ENCODE results near the gene FIBCD1. TPM values are rescaled to one million over a fixed set of nuclear protein-coding genes. Genes with fewer than 3 reads are reported as not detected.

Gene FIBCD1
- total and polyA plus RNA-seq, 2 experiments from 2014 or later: 0.43 to 4.0 TPM

DNA sequence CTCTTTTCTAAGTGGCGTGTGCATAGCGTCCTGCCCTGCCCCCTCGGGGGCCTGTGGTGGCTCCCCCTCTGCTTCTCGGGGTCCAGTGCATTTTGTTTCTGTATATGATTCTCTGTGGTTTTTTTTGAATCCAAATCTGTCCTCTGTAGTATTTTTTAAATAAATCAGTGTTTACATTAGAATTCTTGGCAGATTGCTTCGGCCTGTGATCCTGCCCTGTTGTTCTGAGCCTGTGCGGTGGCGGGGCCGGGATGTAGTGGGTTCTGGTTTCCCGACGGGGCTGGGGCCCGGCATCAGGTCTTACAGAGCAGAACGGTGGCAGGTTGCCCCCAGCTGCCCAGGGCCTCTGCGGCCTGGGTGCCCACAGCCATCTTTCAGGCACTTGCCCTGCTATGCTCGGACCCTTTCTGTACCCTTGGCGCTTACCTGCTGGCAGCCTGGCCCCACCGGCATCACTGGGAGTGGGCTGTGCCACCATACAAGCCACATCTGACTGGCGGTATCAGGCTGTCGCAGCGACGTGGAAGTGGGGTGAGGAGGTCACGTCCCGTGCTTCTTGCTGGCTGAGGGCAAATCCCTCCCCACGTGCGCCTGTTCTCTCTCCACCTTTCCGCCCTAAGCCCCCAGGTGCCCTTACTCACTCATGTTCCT lies 51.4 kb downstream of the FIBCD1 start:
- H3K36me3 ChIP-seq: peaks cover 58% of the 10 kb centered on the region
- peaks cover 7% of the 10 kb centered on the region for H3K4me1 ChIP-seq (ENCODE audit: low read depth)
- no peaks in the 10 kb centered on the region for H3K9me3 ChIP-seq (ENCODE audit: low read depth)
- no peak overlapping the region for H3K4me3 ChIP-seq
- no peaks in the 10 kb centered on the region for H3K27me3 ChIP-seq
- H3K27ac ChIP-seq: no peak overlapping the region
- DNase-seq (ENCODE audit: low read depth in 1 of 2, low spot score in 1 of 2): no peak
- TF ChIP-seq, protein P1, sequence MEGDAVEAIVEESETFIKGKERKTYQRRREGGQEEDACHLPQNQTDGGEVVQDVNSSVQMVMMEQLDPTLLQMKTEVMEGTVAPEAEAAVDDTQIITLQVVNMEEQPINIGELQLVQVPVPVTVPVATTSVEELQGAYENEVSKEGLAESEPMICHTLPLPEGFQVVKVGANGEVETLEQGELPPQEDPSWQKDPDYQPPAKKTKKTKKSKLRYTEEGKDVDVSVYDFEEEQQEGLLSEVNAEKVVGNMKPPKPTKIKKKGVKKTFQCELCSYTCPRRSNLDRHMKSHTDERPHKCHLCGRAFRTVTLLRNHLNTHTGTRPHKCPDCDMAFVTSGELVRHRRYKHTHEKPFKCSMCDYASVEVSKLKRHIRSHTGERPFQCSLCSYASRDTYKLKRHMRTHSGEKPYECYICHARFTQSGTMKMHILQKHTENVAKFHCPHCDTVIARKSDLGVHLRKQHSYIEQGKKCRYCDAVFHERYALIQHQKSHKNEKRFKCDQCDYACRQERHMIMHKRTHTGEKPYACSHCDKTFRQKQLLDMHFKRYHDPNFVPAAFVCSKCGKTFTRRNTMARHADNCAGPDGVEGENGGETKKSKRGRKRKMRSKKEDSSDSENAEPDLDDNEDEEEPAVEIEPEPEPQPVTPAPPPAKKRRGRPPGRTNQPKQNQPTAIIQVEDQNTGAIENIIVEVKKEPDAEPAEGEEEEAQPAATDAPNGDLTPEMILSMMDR (IDR thresholded peaks at IDR 0.05; ENCODE audit: low read depth, low read length): no peak

DNA sequence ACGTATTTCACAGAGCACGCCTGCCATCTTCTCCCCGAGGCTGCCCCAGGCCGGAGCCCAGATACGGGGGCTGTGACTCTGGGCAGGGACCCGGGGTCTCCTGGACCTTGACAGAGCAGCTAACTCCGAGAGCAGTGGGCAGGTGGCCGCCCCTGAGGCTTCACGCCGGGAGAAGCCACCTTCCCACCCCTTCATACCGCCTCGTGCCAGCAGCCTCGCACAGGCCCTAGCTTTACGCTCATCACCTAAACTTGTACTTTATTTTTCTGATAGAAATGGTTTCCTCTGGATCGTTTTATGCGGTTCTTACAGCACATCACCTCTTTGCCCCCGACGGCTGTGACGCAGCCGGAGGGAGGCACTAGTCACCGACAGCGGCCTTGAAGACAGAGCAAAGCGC lies 52.1 kb downstream of the FIBCD1 start:
- no peak for DNase-seq (ENCODE audit: low read depth in 1 of 2, low spot score in 1 of 2)
- Histone ChIP-seq H3K27ac (no peak overlapping the region), H3K9me3 (ENCODE audit: low read depth) (no peaks in the 10 kb centered on the region), H3K4me1 (ENCODE audit: low read depth) (peaks cover 7% of the 10 kb centered on the region), H3K36me3 (peaks cover 62% of the 10 kb centered on the region), H3K27me3 (no peaks in the 10 kb centered on the region), H3K4me3 (no peak overlapping the region)
- TF ChIP-seq, protein P1 (IDR thresholded peaks at IDR 0.05; ENCODE audit: low read depth, low read length): no peak

DNA sequence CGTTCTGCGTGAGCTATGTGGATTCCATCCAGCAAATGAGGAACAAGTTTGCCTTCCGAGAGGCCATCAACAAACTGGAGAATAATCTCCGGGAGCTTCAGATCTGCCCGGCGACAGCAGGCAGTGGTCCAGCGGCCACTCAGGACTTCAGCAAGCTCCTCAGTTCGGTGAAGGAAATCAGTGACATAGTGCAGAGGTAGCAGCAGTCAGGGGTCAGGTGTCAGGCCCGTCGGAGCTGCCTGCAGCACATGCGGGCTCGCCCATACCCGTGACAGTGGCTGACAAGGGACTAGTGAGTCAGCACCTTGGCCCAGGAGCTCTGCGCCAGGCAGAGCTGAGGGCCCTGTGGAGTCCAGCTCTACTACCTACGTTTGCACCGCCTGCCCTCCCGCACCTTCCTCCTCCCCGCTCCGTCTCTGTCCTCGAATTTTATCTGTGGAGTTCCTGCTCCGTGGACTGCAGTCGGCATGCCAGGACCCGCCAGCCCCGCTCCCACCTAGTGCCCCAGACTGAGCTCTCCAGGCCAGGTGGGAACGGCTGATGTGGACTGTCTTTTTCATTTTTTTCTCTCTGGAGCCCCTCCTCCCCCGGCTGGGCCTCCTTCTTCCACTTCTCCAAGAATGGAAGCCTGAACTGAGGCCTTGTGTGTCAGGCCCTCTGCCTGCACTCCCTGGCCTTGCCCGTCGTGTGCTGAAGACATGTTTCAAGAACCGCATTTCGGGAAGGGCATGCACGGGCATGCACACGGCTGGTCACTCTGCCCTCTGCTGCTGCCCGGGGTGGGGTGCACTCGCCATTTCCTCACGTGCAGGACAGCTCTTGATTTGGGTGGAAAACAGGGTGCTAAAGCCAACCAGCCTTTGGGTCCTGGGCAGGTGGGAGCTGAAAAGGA lies 53.3 kb downstream of the FIBCD1 start:
- Histone ChIP-seq H3K4me3 (no peak overlapping the region), H3K27ac (peak overlapping the region; percentile 35), H3K27me3 (no peaks in the 10 kb centered on the region), H3K36me3 (peaks cover 69% of the 10 kb centered on the region), H3K4me1 (ENCODE audit: low read depth) (peaks cover 3% of the 10 kb centered on the region), H3K9me3 (ENCODE audit: low read depth) (no peaks in the 10 kb centered on the region)
- TF ChIP-seq, protein P1 (IDR thresholded peaks at IDR 0.05; ENCODE audit: low read depth, low read length): no peak
- DNase-seq (ENCODE audit: low read depth in 1 of 2, low spot score in 1 of 2): no peak

DNA sequence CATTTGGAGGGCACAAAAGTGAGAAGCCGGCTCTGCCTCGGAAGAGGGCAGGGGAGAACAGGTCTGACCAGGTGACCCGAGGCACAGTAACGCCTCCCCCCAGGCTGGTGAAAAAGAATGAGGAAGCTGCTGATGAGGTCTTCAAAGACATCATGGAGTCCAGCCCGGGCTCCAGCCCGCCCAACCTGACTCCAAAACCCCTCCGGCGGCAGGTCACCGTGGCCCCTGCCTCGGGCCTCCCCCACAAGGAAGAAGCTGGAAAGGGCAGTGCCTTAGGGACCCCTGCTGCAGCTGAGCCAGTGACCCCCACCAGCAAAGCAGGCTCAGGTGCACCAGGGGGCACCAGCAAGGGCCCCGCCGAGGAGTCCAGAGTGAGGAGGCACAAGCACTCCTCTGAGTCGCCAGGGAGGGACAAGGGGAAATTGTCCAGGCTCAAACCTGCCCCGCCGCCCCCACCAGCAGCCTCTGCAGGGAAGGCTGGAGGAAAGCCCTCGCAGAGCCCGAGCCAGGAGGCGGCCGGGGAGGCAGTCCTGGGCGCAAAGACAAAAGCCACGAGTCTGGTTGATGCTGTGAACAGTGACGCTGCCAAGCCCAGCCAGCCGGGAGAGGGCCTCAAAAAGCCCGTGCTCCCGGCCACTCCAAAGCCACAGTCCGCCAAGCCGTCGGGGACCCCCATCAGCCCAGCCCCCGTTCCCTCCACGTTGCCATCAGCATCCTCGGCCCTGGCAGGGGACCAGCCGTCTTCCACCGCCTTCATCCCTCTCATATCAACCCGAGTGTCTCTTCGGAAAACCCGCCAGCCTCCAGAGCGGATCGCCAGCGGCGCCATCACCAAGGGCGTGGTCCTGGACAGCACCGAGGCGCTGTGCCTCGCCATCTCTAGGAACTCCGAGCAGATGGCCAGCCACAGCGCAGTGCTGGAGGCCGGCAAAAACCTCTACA lies 54.2 kb downstream of the FIBCD1 start:
- peaks cover 71% of the 10 kb centered on the region for H3K36me3 ChIP-seq

More for the DNA sequence above, 54.2 kb downstream of the FIBCD1 start:
- no peak for DNase-seq (ENCODE audit: low read depth in 1 of 2, low spot score in 1 of 2)
- H3K4me1 ChIP-seq (ENCODE audit: low read depth): no peaks in the 10 kb centered on the region
- H3K4me3 ChIP-seq: no peak overlapping the region
- H3K9me3 ChIP-seq (ENCODE audit: low read depth): no peaks in the 10 kb centered on the region
- no peaks in the 10 kb centered on the region for H3K27me3 ChIP-seq
- H3K27ac ChIP-seq: peak overlapping the region; percentile 35
- TF ChIP-seq, protein P1 (IDR thresholded peaks at IDR 0.05; ENCODE audit: low read depth, low read length): no peak
